Karpas-422 (cell line): ENCODE data around the gene MED12L. TPM values are rescaled to one million over a fixed set of nuclear protein-coding genes. Genes with fewer than 3 reads are reported as not detected.
"Not testable (repeated sequence)": the region's sequence is repeated elsewhere in the genome, so short reads cannot be mapped to it uniquely, and the experiment has no call there.

Experiments used
- DNase-seq: peaks from one replicate; pipeline ENCODE4 v3.0.0-alpha.2; 2015
- H2AFZ ChIP-seq: fragments of 200-600 bp; sonication (generic); 2 replicates; pipeline ENCODE4 v1.6.1; 2014; ENCODE audit warnings: antibody characterized with exemption, low read length, mixed read lengths
- H3K27ac ChIP-seq: fragments of 200-600 bp; sonication (generic); 2 replicates; pipeline ENCODE4 v1.5.1; 2014; ENCODE audit warnings: mild to moderate bottlenecking, low read length, moderate library complexity
- H3K27me3 ChIP-seq: fragments of 200-600 bp; sonication (generic); 2 replicates; pipeline ENCODE4 v1.6.1; 2014; ENCODE audit warnings: low read length, mixed read lengths
- H3K36me3 ChIP-seq: fragments of 200-600 bp; sonication (generic); 2 replicates; pipeline ENCODE4 v1.6.1; 2014; ENCODE audit warnings: low read length, mixed read lengths; ENCODE audit not compliant: insufficient read depth
- H3K4me1 ChIP-seq: fragments of 200-600 bp; sonication (generic); 2 replicates; pipeline ENCODE4 v1.6.1; 2014; ENCODE audit warnings: mild to moderate bottlenecking, low read length, mixed read lengths
- H3K4me2 ChIP-seq: fragments of 200-600 bp; sonication (generic); 2 replicates; pipeline ENCODE4 v1.6.1; 2014; ENCODE audit warnings: low read length, low read depth, mild to moderate bottlenecking; ENCODE audit not compliant: poor library complexity, severe bottlenecking
- H3K4me3 ChIP-seq: fragments of 200-600 bp; sonication (generic); 2 replicates; pipeline ENCODE4 v1.5.1; 2014; ENCODE audit warnings: mild to moderate bottlenecking, antibody characterized with exemption, low read length, mixed read lengths
- H3K79me2 ChIP-seq: fragments of 200-600 bp; sonication (generic); 2 replicates; pipeline ENCODE4 v1.6.1; 2014; ENCODE audit warnings: mild to moderate bottlenecking, low read length, mixed read lengths
- H3K9ac ChIP-seq: fragments of 200-600 bp; sonication (generic); 2 replicates; pipeline ENCODE4 v1.6.0; 2014; ENCODE audit warnings: low read length
- H3K9me2 ChIP-seq: fragments of 200-600 bp; sonication (generic), shearing (Covaris generic); replicated peaks from 2 replicates; pipeline ENCODE4 v1.6.0; 2014; ENCODE audit warnings: mild to moderate bottlenecking, low read length, moderate library complexity; ENCODE audit not compliant: insufficient read depth
- H3K9me3 ChIP-seq: fragments of 300-700, 200-600 bp; sonication (generic); 2 replicates; pipeline ENCODE4 v1.6.1; 2014; ENCODE audit warnings: low read length, mixed read lengths
- H4K20me1 ChIP-seq: fragments of 200-600 bp; sonication (generic); 2 replicates; pipeline ENCODE4 v1.6.1; 2014; ENCODE audit warnings: mild to moderate bottlenecking, antibody characterized with exemption, low read length, low read depth; ENCODE audit not compliant: insufficient read depth
- total RNA-seq: library from RNA; depleted of rRNA; stranded (reverse); fragments of >200 nt; shearing (Covaris generic); gene quantifications from 2 replicates; pipeline ENCODE4 v1.2.3, GENCODE V29; 2014; ENCODE audit warnings: low replicate concordance

Gene MED12L
- total RNA-seq, 1 experiment from 2014 or later = 2.4 TPM

- no peaks in the 10 kb centered on the region for H3K79me2 ChIP-seq
- H3K4me1 ChIP-seq = no peaks in the 10 kb centered on the region
- H3K4me2 ChIP-seq = no peak overlapping the region
- no peak overlapping the region for H3K4me3 ChIP-seq
- H3K9me2 ChIP-seq = no peaks in the 10 kb centered on the region
- no peak overlapping the region for H3K9ac ChIP-seq
- DNase-seq = no peak
- no peak overlapping the region for H3K27ac ChIP-seq
- no peak overlapping the region for H2AFZ ChIP-seq
- H3K36me3 ChIP-seq = no peaks in the 10 kb centered on the region
- no peaks in the 10 kb centered on the region for H3K27me3 ChIP-seq
- H4K20me1 ChIP-seq = no peaks in the 10 kb centered on the region
- H3K9me3 ChIP-seq = no peaks in the 10 kb centered on the region
Observed at GRCh38 chr3:151062611-151063010, 22.9 kb upstream of the MED12L start.

GRCh38 chr3:151067158-151067557, 18.3 kb upstream of the MED12L start:
- no peak overlapping the region for H3K4me3 ChIP-seq
- peak; percentile 76 for DNase-seq
- no peaks in the 10 kb centered on the region for H3K4me1 ChIP-seq
- H3K4me2 ChIP-seq = no peak overlapping the region
- H2AFZ ChIP-seq = no peak overlapping the region
- H3K9me2 ChIP-seq = no peaks in the 10 kb centered on the region
- H3K36me3 ChIP-seq = no peaks in the 10 kb centered on the region
- no peak overlapping the region for H3K27ac ChIP-seq
- H3K9me3 ChIP-seq = no peaks in the 10 kb centered on the region
- H3K9ac ChIP-seq = no peak overlapping the region
- H3K79me2 ChIP-seq = no peaks in the 10 kb centered on the region
- H4K20me1 ChIP-seq = no peaks in the 10 kb centered on the region
- H3K27me3 ChIP-seq = no peaks in the 10 kb centered on the region

GRCh38 chr3:151072842-151073241, 12.6 kb upstream of the MED12L start:
- not testable (repeated sequence) for H3K4me2 ChIP-seq, H4K20me1 ChIP-seq, H3K79me2 ChIP-seq, DNase-seq, H2AFZ ChIP-seq, H3K9me2 ChIP-seq, H3K27ac ChIP-seq, H3K36me3 ChIP-seq, H3K4me1 ChIP-seq, H3K27me3 ChIP-seq, H3K4me3 ChIP-seq, H3K9ac ChIP-seq, H3K9me3 ChIP-seq

- Histone ChIP-seq H3K9me3 (no peaks in the 10 kb centered on the region), H3K27ac (no peak overlapping the region), H3K27me3 (no peaks in the 10 kb centered on the region), H3K4me3 (no peak overlapping the region), H3K79me2 (no peaks in the 10 kb centered on the region), H3K36me3 (no peaks in the 10 kb centered on the region), H3K9ac (no peak overlapping the region), H2AFZ (no peak overlapping the region), H3K4me1 (no peaks in the 10 kb centered on the region), H3K9me2 (no peaks in the 10 kb centered on the region), H3K4me2 (no peak overlapping the region), H4K20me1 (no peaks in the 10 kb centered on the region)
- DNase-seq = no peak
Observed at GRCh38 chr3:151074256-151074655, 11.2 kb upstream of the MED12L start.

GRCh38 chr3:151075869-151076562, 9.4 kb upstream of the MED12L start:
- no peak overlapping the region for H3K4me3 ChIP-seq
- no peaks in the 10 kb centered on the region for H3K9me2 ChIP-seq
- no peaks in the 10 kb centered on the region for H4K20me1 ChIP-seq
- H3K4me2 ChIP-seq = no peak overlapping the region
- no peaks in the 10 kb centered on the region for H3K4me1 ChIP-seq
- no peaks in the 10 kb centered on the region for H3K79me2 ChIP-seq
- no peaks in the 10 kb centered on the region for H3K9me3 ChIP-seq
- DNase-seq = no peak
- H3K36me3 ChIP-seq = no peaks in the 10 kb centered on the region
- no peak overlapping the region for H3K27ac ChIP-seq
- H2AFZ ChIP-seq = no peak overlapping the region
- H3K27me3 ChIP-seq = no peaks in the 10 kb centered on the region
- no peak overlapping the region for H3K9ac ChIP-seq

GRCh38 chr3:151076626-151077025, 8.8 kb upstream of the MED12L start:
- no peak for DNase-seq
- no peak overlapping the region for H3K4me2 ChIP-seq
- no peaks in the 10 kb centered on the region for H3K79me2 ChIP-seq
- H2AFZ ChIP-seq = no peak overlapping the region
- no peaks in the 10 kb centered on the region for H3K9me2 ChIP-seq
- no peaks in the 10 kb centered on the region for H4K20me1 ChIP-seq
- H3K4me1 ChIP-seq = no peaks in the 10 kb centered on the region
- H3K4me3 ChIP-seq = no peak overlapping the region
- H3K27me3 ChIP-seq = no peaks in the 10 kb centered on the region
- H3K27ac ChIP-seq = no peak overlapping the region
- no peaks in the 10 kb centered on the region for H3K9me3 ChIP-seq
- no peak overlapping the region for H3K9ac ChIP-seq
- no peaks in the 10 kb centered on the region for H3K36me3 ChIP-seq

- H3K27me3 ChIP-seq, DNase-seq, H3K4me2 ChIP-seq, H3K36me3 ChIP-seq, H3K4me3 ChIP-seq, H3K79me2 ChIP-seq, H3K9ac ChIP-seq, H2AFZ ChIP-seq, H3K9me2 ChIP-seq, H3K9me3 ChIP-seq, H4K20me1 ChIP-seq, H3K27ac ChIP-seq, H3K4me1 ChIP-seq: not testable (repeated sequence)
Observed at GRCh38 chr3:151081082-151081481, 4.4 kb upstream of the MED12L start.

- H3K79me2 ChIP-seq = no peaks in the 10 kb centered on the region
- DNase-seq = no peak
- no peaks in the 10 kb centered on the region for H3K9me2 ChIP-seq
- no peaks in the 10 kb centered on the region for H4K20me1 ChIP-seq
- H3K4me3 ChIP-seq = no peak overlapping the region
- no peak overlapping the region for H3K4me2 ChIP-seq
- no peaks in the 10 kb centered on the region for H3K9me3 ChIP-seq
- no peak overlapping the region for H2AFZ ChIP-seq
- H3K36me3 ChIP-seq = no peaks in the 10 kb centered on the region
- H3K27ac ChIP-seq = no peak overlapping the region
- no peaks in the 10 kb centered on the region for H3K4me1 ChIP-seq
- no peaks in the 10 kb centered on the region for H3K27me3 ChIP-seq
- no peak overlapping the region for H3K9ac ChIP-seq
Observed at GRCh38 chr3:151082880-151083838, 2.3 kb upstream of the MED12L start.
